H7 (cell line): ENCODE measurements around the gene DPYSL4. TPM values are rescaled to one million over a fixed set of nuclear protein-coding genes. Genes with fewer than 3 reads are reported as not detected.

ENCODE experiments used
- DNase-seq: peaks from one replicate; pipeline ENCODE4 v3.0.0; 2012
- H3K27me3 ChIP-seq: 2 replicates; pipeline ENCODE4 v1.6.0; 2011; ENCODE audit warnings: mild to moderate bottlenecking, low read length; ENCODE audit not compliant: control insufficient read depth, insufficient read depth
- H3K36me3 ChIP-seq: replicated peaks from 2 replicates; pipeline ENCODE4 v1.5.1; 2011; ENCODE audit warnings: low read length; ENCODE audit not compliant: control insufficient read depth, insufficient read depth
- H3K4me3 ChIP-seq: 2 replicates; pipeline ENCODE4 v1.5.1; 2011; ENCODE audit warnings: low read depth, mild to moderate bottlenecking, control low read depth, low read length, moderate library complexity; ENCODE audit not compliant: insufficient read depth
- total RNA-seq: library from RNA; depleted of rRNA; stranded (reverse); fragments of >200 nt; shearing (Covaris generic); gene quantifications from 2 replicates; pipeline ENCODE4 v1.2.3, GENCODE V29; 2014; rRNA removed

DPYSL4 gene
- total RNA-seq: 7.6 and 9.1 TPM in 2 replicates

GRCh38 chr10:132186488-132187429, at the start of gene DPYSL4:
Gene DPYSL4 (plus strand): TSS chr10:132186948. CDS start chr10:132187064, 116 bp downstream.
- peaks cover 46% of the 10 kb centered on the region for H3K27me3 ChIP-seq
- H3K36me3 ChIP-seq: no peaks in the 10 kb centered on the region
- peak within 1 kb of the TSS; percentile 49 for H3K4me3 ChIP-seq
- peak; percentile 99 for DNase-seq

- Histone ChIP-seq H3K27me3 (no peaks in the 10 kb centered on the region), H3K36me3 (no peaks in the 10 kb centered on the region), H3K4me3 (no peak overlapping the region)
- DNase-seq: no peak
Observed at GRCh38 chr10:132137111-132138072, 49.4 kb upstream of the DPYSL4 start.

GRCh38 chr10:132138133-132138532, 48.6 kb upstream of the DPYSL4 start:
- Histone ChIP-seq H3K27me3 (no peaks in the 10 kb centered on the region), H3K4me3 (no peak overlapping the region), H3K36me3 (no peaks in the 10 kb centered on the region)
- DNase-seq: no peak

GRCh38 chr10:132138596-132138995, 48.2 kb upstream of the DPYSL4 start:
- no peaks in the 10 kb centered on the region for H3K27me3 ChIP-seq
- H3K36me3 ChIP-seq: no peaks in the 10 kb centered on the region
- no peak for DNase-seq
- no peak overlapping the region for H3K4me3 ChIP-seq

GRCh38 chr10:132139526-132139925, 47.2 kb upstream of the DPYSL4 start:
- no peak for DNase-seq
- H3K36me3 ChIP-seq: no peaks in the 10 kb centered on the region
- no peaks in the 10 kb centered on the region for H3K27me3 ChIP-seq

GRCh38 chr10:132140167-132140925, 46.4 kb upstream of the DPYSL4 start:
- Histone ChIP-seq H3K27me3 (no peaks in the 10 kb centered on the region), H3K36me3 (no peaks in the 10 kb centered on the region), H3K4me3 (no peak overlapping the region)
- DNase-seq: no peak

More at GRCh38 chr10:132139526-132139925, 47.2 kb upstream of the DPYSL4 start:
- H3K4me3 ChIP-seq: no peak overlapping the region

GRCh38 chr10:132141076-132141475, 45.7 kb upstream of the DPYSL4 start:
- DNase-seq: no peak
- Histone ChIP-seq H3K4me3 (no peak overlapping the region), H3K27me3 (no peaks in the 10 kb centered on the region), H3K36me3 (no peaks in the 10 kb centered on the region)

- Histone ChIP-seq H3K4me3 (no peak overlapping the region), H3K27me3 (no peaks in the 10 kb centered on the region), H3K36me3 (no peaks in the 10 kb centered on the region)
- no peak for DNase-seq
Observed at GRCh38 chr10:132141526-132142395, 45.0 kb upstream of the DPYSL4 start.

- peak; percentile 97 for DNase-seq
- no peaks in the 10 kb centered on the region for H3K27me3 ChIP-seq
- no peak overlapping the region for H3K4me3 ChIP-seq
- H3K36me3 ChIP-seq: no peaks in the 10 kb centered on the region
Observed at GRCh38 chr10:132142396-132143161, 44.2 kb upstream of the DPYSL4 start.

- peak; percentile 91 for DNase-seq
- no peaks in the 10 kb centered on the region for H3K36me3 ChIP-seq
- no peaks in the 10 kb centered on the region for H3K27me3 ChIP-seq
- H3K4me3 ChIP-seq: no peak overlapping the region
Observed at GRCh38 chr10:132143162-132143561, 43.6 kb upstream of the DPYSL4 start.

GRCh38 chr10:132144086-132144485, 42.7 kb upstream of the DPYSL4 start:
- Histone ChIP-seq H3K27me3 (no peaks in the 10 kb centered on the region), H3K36me3 (no peaks in the 10 kb centered on the region), H3K4me3 (no peak overlapping the region)
- DNase-seq: no peak

- Histone ChIP-seq H3K4me3 (no peak overlapping the region), H3K36me3 (no peaks in the 10 kb centered on the region), H3K27me3 (no peaks in the 10 kb centered on the region)
- DNase-seq: no peak
Observed at GRCh38 chr10:132145002-132145401, 41.7 kb upstream of the DPYSL4 start.
